ENCODE results near the gene DNAH10. TPM values are rescaled to one million over a fixed set of nuclear protein-coding genes. Genes with fewer than 3 reads are reported as not detected.

The DNAH10 gene
- total RNA-seq, 1 experiment from 2014 or later = 0.17 TPM

- Histone ChIP-seq H3K4me2 (ENCODE audit: insufficient read depth, insufficient read length, low read length) (no peak overlapping the region), H2BK20ac (ENCODE audit: low read depth, low read length, poor library complexity, severe bottlenecking) (no peak overlapping the region), H2BK5ac (ENCODE audit: insufficient read length, low read length) (no peak overlapping the region), H4K5ac (ENCODE audit: insufficient read length, low read depth, low read length) (no peak overlapping the region), H3K9ac (ENCODE audit: extremely low read depth, insufficient read length, low read length) (no peak overlapping the region), H2BK15ac (ENCODE audit: low read depth, low read length) (no peak overlapping the region), H3T11ph (ENCODE audit: low read length) (no peak overlapping the region), H3K79me2 (ENCODE audit: insufficient read depth, low read length) (no peaks in the 10 kb centered on the region), H2AK5ac (ENCODE audit: insufficient read length, low read length) (no peak overlapping the region), H3K4ac (ENCODE audit: low read depth, low read length) (no peak overlapping the region), H3K79me1 (ENCODE audit: insufficient read depth, low read depth, low read length, poor library complexity, severe bottlenecking) (no peaks in the 10 kb centered on the region), H3K56ac (ENCODE audit: insufficient read length, low read depth, low read length) (no peak overlapping the region), H3K27me3 (ENCODE audit: insufficient read depth, low read length) (no peaks in the 10 kb centered on the region), H3K18ac (ENCODE audit: insufficient read length, low read depth, low read length) (no peak overlapping the region), H3K4me1 (ENCODE audit: insufficient read depth, low read length) (no peaks in the 10 kb centered on the region), H4K8ac (replicated peaks; ENCODE audit: insufficient read length, low read depth, low read length) (no peak overlapping the region), H4K20me1 (ENCODE audit: control insufficient read depth, insufficient read depth, insufficient read length) (no peaks in the 10 kb centered on the region), H2BK12ac (ENCODE audit: insufficient read length, low read depth, low read length) (no peak overlapping the region), H4K91ac (ENCODE audit: insufficient read length, low read depth, low read length) (no peak overlapping the region), H3K9me3 (ENCODE audit: control insufficient read depth, low read depth, low read length) (no peaks in the 10 kb centered on the region), H3K14ac (ENCODE audit: insufficient read depth, low read length) (no peak overlapping the region), H3K23ac (ENCODE audit: insufficient read length, low read depth, low read length) (no peak overlapping the region), H2AFZ (ENCODE audit: low read length) (no peak overlapping the region), H3K23me2 (ENCODE audit: insufficient read length, low read depth, low read length, poor library complexity, severe bottlenecking) (no peaks in the 10 kb centered on the region), H2BK120ac (ENCODE audit: low read depth, low read length, poor library complexity, severe bottlenecking) (no peak overlapping the region), H3K27ac (ENCODE audit: insufficient read length, low read depth, low read length) (no peak overlapping the region)
- WGBS (ENCODE audit: extremely low coverage, insufficient read length, low lambda C conversion rate) = no CpG with 5 or more reads among the region's 12 CpGs
- Mint-ChIP-seq H3K27me3 (ENCODE audit: low read depth) (peaks cover 82% of the 10 kb centered on the region), H3K9me3 (no peaks in the 10 kb centered on the region), H3K27ac (no peak overlapping the region), H3K36me3 (ENCODE audit: insufficient read depth in 1 of 3, low read depth in 3 of 3) (no peaks in the 10 kb centered on the region), H3K4me3 (no peak overlapping the region), H3K4me1 (peaks cover 17 to 18% of the 10 kb centered on the region in 2 experiments)
- TF ChIP-seq, protein P1, sequence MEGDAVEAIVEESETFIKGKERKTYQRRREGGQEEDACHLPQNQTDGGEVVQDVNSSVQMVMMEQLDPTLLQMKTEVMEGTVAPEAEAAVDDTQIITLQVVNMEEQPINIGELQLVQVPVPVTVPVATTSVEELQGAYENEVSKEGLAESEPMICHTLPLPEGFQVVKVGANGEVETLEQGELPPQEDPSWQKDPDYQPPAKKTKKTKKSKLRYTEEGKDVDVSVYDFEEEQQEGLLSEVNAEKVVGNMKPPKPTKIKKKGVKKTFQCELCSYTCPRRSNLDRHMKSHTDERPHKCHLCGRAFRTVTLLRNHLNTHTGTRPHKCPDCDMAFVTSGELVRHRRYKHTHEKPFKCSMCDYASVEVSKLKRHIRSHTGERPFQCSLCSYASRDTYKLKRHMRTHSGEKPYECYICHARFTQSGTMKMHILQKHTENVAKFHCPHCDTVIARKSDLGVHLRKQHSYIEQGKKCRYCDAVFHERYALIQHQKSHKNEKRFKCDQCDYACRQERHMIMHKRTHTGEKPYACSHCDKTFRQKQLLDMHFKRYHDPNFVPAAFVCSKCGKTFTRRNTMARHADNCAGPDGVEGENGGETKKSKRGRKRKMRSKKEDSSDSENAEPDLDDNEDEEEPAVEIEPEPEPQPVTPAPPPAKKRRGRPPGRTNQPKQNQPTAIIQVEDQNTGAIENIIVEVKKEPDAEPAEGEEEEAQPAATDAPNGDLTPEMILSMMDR (conservative IDR thresholded peaks at IDR 0.05) = no peak
- DNase-seq = no peak
These were observed 127.9 kb downstream of the DNAH10 start for GRCh38 chr12:123889848-123890535.

Measured in H9 (cell line).